Panc1 (cell line): ENCODE results near the gene COL4A1.

Experiments
- CTCF ChIP-seq: fragments of 450-650 bp; IDR thresholded peaks from 2 replicates; pipeline ENCODE4 v1.5.1; 2017; ENCODE audit warnings: mild to moderate bottlenecking
- POLR2AphosphoS5 ChIP-seq: IDR thresholded peaks from 2 replicates; pipeline ENCODE4 v1.6.1; 2012; ENCODE audit warnings: mild to moderate bottlenecking, low read depth, low read length, moderate library complexity
- REST ChIP-seq, 2 experiments: IDR thresholded peaks; 2 replicates each; pipeline ENCODE4 v1.6.1; 2011 to 2012; ENCODE audit warnings: low read depth in 2 of 2, control low read depth in 1 of 2, low read length in 1 of 2, mild to moderate bottlenecking in 1 of 2, moderate library complexity in 1 of 2; ENCODE audit not compliant: insufficient read depth in 1 of 2
- SIN3A ChIP-seq: IDR thresholded peaks from 2 replicates; pipeline ENCODE4 v1.6.1; 2012; ENCODE audit warnings: low read depth, mild to moderate bottlenecking, low read length, moderate library complexity, borderline replicate concordance; ENCODE audit not compliant: insufficient read depth
- TCF7L2 ChIP-seq: IDR thresholded peaks from 2 replicates; pipeline ENCODE4 v1.6.1; 2011; ENCODE audit warnings: mild to moderate bottlenecking, low read depth, low read length, inconsistent platforms

- TF ChIP-seq CTCF (no peak), TCF7L2 (no peak), SIN3A (no peak), POLR2AphosphoS5 (no peak), REST (IDR thresholded peaks at IDR 0.05; ENCODE audit: insufficient read depth in 1 of 2, low read depth in 2 of 2, low read length in 1 of 2) (no peak)
Measured at GRCh38 chr13:110248449-110249143, 58.4 kb downstream of the COL4A1 start.
